HG03571 (cell line): Measurements from ENCODE around the gene RNF2.
"Not testable (repeated sequence)": the region's sequence is repeated elsewhere in the genome, so short reads cannot be mapped to it uniquely, and the experiment has no call there.

Source experiments
- ATAC-seq: cut with Tn5 transposase; IDR thresholded peaks from one replicate; pipeline ENCODE4 v1.9.1; 2021; ENCODE audit not compliant: unreplicated experiment

The RNF2 gene

DNA sequence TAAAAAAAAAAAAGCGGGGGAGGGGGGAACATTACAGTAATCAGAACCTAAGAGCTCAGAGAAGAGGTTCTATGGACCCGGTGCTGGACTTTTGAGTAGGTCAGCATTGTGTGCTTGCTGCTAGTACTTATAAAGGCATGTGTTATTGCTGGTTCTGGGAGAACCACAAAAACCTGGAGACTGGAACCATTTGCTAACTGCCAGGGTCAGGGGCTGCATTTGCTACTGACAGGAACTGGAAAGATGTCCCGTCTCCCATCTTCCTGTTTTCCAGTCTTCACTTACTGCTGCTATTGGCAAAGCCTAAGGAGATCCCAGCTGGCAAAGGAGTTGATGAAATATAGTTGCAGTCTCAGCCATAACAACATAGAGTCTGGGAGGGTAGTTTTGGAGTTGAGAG, 4.3 kb downstream of the RNF2 start:
- ATAC-seq = no peak

DNA sequence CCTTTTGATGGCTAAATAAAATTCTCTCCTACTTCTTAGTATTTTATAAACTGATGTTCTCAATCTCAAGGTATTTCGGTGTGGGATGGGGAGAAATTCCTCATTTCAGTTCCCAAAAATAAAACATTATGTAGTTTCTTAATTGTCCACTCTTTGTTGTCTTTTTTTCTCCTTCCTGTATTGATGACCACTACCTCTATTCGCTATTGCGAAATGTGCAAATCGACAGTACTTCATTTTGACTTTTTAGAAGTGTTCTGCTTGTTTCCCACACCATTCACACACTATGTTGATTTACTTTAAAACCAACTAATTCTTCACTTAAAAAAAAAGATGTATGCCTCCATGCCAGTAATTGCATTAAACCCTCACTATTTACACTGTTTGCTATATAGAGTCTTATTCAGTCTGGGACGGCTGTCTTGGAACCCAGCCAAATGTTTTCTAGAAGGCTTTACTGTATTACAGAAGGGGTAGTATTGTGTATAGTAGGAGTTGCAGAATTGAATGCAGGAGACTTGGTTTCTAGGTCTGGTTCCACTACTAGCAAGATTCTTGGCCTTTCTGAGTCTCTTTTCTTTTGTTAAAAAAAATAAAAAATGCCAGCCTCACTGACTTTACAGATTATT, 5.6 kb downstream of the RNF2 start:
- ATAC-seq = no peak

DNA sequence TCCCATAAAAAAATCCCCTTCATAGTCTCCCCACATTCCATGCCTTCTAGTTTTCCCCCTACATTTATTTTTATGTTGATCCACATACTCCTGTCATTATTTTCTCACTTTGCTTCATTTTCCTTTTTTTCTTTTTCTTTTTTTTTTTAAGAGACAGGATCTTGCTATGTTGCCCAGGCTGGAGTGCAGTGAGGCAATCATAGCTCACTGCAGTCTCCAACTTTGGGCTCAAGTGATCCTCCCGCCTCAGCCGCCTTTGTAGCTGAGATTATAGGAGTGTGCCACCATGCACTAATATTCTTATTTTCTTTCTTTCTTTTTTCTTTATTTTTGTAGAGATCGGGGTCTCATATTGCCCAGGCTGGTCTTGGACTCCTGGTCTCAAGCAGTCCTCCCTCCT, 7.8 kb downstream of the RNF2 start:
- ATAC-seq = no peak

DNA sequence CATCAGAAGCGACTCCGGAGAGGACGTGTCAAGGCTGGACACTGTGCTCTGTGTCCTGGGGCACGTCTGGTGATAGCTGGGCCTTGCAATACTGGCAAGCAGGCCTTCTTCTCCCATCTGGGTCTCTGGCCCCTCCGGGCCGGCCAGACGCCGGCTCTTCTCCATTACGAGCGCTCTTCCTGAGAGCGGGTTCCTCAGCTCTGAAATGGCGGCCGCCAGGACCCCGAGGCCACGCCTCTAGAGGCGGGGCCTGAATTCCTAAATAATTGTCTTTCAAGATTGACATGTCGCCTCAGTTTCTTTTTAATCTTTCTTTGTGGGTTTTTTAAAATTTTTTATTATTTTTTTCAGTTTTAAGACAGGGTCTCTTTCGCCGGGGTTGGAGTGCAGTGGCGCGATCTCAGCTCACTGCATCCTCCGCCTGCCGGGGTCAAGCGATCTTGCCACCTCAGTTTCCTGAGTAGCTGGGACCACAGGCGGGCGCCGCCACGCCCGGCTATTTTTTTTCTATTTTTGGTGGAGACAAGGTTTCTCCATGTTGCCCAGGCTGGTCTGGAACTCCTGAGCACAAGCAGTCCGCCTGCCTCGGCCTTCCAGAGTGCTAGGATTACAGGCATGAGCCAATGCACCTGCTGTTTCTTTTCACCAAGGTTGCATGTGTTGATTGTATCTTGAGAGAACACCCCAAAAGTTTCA, 9.2 kb downstream of the RNF2 start:
- ATAC-seq = no peak

DNA sequence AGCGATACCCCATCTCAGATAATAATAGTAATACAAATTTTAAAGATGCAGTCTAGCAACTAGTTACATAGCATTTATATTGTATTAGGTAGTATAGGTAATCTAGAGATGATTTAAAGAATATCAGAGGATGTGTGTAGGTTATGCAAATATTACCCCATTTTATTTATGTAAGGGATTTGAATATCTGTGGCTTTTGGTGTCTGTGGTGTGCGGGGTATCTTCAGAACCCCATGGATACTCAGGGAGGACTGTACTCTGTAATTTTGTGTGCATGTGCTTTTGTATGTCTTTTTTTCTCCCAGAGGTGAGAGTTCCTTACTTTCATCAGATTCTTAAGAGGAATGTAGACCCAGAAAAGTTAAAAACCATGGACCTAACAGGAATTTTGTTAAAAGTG, 12.8 kb downstream of the RNF2 start:
- no peak for ATAC-seq

DNA sequence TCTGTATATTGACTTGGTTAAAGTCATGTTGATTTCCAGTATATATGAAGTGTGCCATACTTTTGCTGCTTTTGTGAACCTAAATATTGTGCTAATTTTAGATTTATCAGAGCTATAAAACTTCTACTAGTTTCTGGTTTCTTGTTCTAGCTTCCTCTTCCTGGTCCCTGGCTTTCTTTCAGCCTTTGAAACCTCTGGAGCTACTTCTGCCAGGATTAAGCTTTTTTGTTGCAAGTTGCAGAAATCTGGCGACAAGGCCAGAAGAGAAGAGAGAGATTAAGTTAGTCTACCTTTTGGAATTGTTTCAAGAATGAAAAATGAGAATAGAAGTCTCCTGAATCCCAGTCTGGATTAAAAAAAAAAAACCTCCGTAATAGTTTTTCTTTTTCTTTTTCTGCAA, 13.5 kb downstream of the RNF2 start:
- no peak for ATAC-seq

DNA sequence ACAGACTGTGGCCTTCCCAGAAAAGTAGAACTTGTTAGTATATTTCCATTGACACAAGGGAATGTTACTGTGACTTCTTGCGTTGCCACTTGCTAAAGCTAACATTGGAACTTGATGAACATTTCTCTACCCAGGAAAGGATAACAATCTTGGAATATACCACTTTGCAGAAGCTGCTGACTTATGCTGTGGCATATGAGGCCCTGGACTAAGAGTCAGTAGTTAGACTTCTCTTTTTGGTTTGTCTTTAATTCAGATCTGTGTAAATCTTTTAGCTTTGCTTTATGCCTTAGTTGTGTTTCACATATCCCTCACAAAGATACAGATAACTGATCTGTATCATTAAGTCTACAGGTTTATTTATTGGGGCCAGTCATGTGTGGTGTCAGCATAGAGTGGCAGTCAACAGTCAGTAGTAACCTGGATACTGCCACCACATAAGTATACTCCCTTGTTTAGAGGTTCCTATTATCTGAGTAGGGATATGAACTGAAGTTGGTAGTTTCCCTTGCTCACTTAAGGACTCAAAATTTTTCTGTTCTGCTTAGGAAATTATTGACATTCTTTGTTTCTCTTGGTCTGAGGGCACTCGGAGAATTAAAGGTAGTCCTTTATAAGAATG, 14.7 kb downstream of the RNF2 start:
- ATAC-seq = no peak

DNA sequence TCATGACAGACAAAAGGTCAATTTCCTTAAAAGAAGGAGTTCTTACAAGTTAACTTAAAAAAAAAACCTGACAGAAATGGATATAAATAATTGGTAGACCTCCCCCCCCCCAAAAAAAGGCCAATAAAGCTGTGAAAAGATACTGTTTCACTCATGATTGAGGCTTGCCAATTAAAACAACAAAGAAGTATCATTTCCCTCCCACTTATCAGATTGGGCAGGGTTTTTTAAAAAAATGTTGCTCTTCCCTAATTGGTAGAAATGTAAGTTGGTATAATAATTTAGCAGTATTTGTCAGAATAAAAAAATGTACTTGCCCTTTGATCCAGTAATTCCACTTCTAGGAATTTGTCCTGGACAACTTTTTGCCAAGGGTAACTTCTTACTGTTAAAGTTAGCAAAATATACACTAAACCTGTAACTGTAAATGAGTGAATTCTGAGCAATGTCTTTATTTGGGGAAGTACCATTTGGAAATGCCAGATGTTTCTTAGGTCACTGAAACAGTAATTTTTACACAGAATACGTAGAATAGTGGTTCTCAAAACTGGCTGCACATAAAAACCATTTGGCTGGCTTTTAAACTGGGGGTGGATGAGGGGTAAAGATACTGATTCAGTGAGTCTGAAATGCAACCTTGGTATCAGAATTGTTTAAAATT, 17.5 kb downstream of the RNF2 start:
- ATAC-seq = no peak

DNA sequence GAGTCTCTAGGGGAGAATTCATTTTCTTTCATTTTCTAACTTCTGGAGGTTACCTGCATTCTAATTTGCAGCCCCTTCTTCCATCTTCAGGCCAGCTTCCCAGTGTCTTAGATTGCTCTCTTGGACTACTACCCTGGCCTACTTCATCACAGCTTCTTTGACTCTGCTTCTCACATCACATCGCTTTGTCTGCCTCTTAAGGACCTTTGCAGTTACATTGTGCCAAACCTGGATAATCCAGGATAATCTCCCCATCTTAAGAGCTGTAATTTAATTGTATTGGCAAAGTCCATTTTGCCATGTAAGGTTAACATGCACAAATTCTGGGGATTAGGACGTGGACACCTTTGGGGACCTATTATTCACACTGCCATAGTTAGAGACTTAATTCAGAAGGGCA, 18.4 kb downstream of the RNF2 start:
- ATAC-seq = no peak

DNA sequence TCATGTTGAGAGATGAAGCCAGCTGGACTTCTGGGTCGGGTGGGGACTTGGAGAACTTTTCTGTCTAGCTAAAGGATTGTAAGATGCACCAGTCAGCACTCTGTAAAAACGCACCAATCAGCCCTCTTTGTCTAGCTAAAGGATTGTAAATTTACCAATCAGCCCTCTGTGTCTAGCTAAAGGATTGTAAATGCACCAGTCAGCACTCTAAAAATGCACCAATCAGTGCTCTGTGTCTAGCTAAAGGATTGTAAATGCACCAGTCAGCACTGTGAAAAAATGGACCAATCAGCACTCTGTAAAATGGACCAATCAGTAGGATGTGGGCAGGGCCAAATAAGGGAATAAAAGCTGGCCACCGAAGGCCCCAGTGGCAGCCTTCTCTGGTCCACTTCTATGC, 19.6 kb downstream of the RNF2 start:
- ATAC-seq = not testable (repeated sequence)

DNA sequence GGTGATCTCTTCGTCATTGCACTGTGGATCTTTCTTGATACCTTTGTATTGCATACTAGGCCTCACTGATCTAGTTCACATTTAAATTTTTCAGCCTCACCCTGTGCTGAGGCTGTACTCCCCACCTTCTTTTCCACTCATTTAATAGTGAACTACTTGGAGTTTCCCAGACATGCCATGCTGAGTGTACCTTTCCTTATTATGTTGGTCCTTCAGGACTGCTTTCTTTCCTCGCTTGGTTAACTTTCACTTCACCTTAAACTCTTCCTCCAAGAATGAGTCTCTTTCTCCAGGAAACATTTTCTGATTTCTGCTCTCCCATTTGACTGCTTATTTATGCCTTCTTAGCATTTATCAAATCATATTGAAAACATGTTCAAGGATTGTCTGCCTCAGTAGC, 20.8 kb downstream of the RNF2 start:
- ATAC-seq = no peak

DNA sequence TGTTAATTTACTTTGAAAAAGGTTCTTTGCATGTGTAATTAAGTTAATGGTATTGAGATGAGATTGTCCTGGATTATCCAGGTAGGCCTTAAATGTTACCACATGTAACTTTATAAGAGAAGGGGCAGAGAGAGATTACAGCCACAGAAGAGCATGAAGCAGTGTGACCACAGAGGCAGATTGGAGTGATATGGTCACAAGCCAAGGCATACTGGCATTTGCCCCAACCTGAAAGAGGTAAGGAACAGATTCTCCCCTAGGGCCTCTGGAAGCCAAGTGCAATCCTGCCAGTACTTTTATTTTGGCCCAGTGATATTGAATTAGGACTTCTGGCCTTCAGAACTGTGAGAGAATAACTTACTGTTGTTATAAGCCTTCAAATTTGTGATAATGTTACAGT, 23.0 kb downstream of the RNF2 start:
- no peak for ATAC-seq

DNA sequence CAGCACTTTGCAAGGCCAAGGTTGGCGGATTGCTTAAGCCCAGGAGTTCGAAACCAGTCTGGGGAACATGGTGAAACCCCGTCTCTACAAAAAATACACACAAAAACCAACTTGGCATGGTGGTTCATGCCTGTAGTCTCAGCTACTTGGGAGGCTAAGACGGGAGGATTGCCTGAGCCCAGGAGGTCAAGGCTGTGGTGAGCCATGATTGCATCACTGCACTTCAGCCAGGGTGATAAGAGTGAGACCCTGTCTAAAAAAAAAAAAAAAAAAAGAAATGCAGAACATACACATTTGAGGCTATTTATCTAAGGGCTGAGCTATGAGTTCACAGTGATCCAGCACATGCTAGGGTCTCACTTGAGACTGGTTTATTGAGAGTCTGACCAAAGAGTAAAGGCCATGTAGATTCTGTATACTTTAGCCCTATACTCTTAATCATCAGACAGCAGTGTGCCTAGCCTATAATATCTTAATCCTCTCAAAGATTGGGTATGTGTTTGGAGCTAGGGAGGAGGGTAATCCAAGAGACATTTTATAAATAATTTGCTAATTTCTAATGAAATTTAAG, 23.9 kb downstream of the RNF2 start:
- ATAC-seq = no peak

DNA sequence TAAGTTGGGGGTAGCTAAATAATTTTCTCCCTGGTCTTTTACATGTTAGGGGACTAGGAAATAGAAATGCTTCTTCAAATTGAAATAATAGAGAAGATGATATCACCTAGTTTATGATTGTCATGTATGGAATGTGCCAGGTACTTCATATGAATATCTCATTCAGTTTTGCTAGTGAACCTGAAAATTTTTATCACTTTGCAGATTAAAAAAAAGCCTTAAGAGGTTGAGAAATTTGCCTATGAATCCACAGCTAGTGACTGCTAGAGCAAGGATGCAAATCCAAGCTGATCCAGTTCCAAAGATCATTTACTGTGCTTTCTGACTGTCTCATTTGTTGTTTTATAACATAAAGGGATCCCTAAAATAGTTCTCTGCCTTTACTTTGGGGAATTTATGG, 24.7 kb downstream of the RNF2 start:
- no peak for ATAC-seq

DNA sequence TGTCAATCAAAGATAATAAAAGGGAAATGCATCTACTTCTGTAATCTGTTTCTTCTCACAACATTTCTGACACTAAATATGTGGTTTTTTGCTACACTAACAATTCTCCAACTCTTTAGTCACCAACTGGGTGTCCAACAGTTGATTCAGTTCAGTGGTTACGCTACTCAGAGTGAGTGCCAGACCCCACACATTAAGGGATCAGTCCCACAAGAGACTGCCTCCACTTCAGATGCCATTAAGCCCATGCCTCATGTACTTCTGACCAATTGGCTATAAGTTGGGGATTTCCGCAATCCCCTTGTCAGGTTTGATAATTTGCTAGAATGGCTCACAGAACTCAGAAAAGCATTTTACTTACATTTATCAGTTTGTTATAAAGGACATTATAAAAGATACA, 28.4 kb downstream of the RNF2 start:
- ATAC-seq = no peak

DNA sequence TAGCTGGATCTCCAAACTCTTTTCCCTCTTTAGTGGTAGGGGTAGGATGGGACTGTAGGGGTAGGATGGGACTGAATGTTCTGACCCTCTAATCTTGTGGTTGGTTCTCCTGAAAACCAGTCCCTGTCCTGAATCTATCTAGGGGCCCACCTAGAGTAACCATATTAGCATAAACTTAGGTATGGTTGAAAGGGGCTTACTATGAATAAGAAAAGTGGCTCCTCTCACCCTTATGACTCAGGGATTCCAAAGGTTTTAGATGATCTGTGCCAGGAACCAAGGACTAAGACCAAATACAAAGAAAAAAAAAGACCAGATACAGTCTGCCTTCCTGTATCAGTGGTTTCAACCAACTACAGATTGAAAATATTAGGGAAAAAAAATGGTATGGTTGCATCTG, 28.9 kb downstream of the RNF2 start:
- ATAC-seq = no peak

DNA sequence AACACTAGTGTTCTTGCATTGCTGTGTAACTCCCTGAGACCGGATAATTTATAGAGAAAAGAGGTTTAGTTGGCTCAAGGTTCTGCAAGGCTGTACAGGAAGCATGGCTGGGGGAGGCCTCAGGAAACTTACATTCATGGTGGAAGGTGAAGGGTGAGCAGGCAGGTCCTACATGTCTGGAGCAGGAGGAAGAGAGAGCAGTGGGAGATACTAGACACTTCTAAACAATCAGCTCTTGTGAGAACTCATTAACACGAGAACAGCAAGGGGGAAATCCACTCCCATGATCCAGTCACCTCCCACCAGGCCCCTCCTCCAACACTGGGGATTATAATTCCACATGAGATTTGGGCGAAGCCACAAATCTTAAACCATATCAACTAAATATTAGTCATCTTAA, 30.1 kb downstream of the RNF2 start:
- no peak for ATAC-seq

DNA sequence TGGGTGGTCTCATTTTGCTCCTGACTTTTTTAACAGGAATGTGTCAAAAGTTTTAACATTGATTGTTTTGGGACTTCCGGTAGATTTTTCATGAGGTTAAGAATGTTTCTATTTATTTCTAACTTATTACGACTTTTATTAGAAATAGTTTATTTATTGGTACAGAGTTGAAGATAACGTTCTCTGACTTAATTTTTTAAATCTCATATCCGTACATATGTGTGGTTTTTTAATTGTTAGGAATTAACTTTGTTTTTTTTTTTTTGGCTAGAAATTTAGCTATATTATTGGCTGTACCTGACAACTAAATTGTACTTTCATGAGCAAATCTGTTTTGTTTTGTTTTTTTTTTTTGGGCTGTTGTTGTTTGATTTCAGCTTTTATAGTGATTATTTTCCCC, 32.0 kb downstream of the RNF2 start:
- ATAC-seq = no peak

DNA sequence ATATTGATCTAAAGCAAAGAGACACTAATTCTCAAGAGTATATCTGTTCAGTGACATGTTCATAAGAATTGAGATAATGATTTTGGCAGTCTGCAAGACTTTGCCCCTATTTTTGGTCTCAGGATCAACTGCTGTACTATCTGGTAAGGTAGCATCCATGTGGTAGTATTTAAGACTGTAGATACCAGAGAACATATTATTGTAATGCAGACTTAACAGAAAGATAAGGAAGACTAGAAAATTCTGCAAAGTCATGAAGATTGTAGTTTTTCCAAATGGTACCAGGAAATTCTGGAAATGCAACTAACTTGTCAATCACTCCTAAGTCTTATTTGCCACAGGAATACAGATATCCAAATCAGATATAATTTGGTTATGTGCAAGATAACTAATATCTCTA, 35.1 kb downstream of the RNF2 start:
- ATAC-seq = no peak

DNA sequence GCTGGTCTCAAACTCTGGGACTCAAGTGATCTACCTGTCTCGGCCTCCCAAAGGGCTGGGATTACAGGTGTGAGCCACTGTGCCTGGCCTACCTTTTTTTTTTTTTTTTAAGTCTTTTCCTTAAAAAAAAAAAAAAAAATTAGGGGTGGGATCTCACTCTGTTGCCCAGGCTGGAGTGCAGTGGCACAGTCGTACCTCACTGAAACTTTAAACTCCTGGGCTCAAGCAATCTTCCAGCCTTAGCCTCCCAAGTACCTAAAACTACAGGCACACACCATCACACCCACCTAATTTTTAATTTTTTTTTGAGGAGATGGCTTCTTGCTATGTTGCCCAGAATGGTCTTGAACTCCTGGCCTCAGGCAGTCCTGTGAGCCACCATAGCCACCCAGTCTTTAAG, 38.5 kb downstream of the RNF2 start:
- no peak for ATAC-seq

DNA sequence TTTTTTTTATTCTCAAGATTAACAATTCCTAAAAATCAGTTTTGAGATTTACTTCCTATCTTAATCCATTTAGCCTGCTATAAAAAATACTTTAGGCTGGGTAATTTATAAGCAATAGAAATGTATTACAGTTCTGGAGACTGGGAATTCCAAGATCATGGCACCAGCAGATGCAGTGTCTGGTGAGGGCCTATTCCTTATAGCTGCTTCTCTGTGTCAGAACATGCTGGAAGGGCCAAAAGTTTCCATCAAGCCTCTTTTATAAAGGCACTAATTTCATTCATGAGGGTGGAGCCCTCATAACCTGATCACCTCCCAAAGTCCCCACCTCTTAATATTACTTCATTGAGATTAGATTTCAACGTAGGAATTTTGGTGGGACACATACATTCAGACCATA, 41.7 kb downstream of the RNF2 start:
- ATAC-seq = no peak

DNA sequence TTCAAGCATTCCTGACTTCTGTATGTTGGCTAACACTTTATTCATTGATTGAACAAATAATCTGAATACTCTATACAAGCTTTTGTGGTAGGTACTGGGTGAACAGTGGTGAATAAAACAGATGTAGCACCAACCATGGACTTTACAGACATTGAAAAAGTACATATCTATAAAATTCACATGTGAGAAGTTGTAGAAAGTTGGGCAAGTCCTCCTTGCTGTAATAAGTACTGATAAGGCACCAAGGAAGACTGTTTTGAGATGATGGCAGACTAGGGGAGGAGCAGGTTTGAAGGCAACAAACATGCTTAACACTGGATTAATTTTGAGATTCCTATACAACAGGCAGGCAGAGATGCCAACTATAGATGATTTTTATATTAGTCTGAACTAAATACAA, 42.4 kb downstream of the RNF2 start:
- ATAC-seq = no peak
